MCF 10A (cell line): Measurements from ENCODE around the gene VPS37C. TPM values are rescaled to one million over a fixed set of nuclear protein-coding genes. Genes with fewer than 3 reads are reported as not detected.

ENCODE experiments used
- BruUV-seq: library from RNA; stranded (reverse); fragments of 400-500 nt; replicated peaks from 2 replicates; lab custom pipeline; 2021; lab: Mats Ljungman, UMichigan
- CTCF ChIA-PET: fragments of 300-600 bp; sonication (Branson Sonifier 250); formaldehyde crosslinking; extraction: SDS; loops from one replicate; lab custom pipeline; 2021; ENCODE audit warnings: antibody characterized with exemption, inconsistent platforms; lab: Yijun Ruan, JAX
- POLR2A ChIA-PET: fragments of 300-600, 350-650 bp; sonication (Branson Sonifier 250); formaldehyde crosslinking; extraction: SDS; loops from one replicate; lab custom pipeline; 2020; ENCODE audit warnings: antibody characterized with exemption, inconsistent platforms; lab: Yijun Ruan, JAX
- DNase-seq: peaks from one replicate; pipeline ENCODE4 v3.0.0-alpha.2; 2018; ENCODE audit not compliant: unreplicated experiment
- H3K27ac Mint-ChIP-seq: one replicate; pipeline ENCODE4 v1.8.0; 2022; ENCODE audit warnings: mild to moderate bottlenecking, low read depth, mixed read lengths; ENCODE audit not compliant: unreplicated experiment
- H3K27me3 Mint-ChIP-seq: one replicate; pipeline ENCODE4 v1.8.0; 2022; ENCODE audit warnings: mixed read lengths; ENCODE audit not compliant: insufficient read depth, unreplicated experiment
- H3K36me3 Mint-ChIP-seq: one replicate; pipeline ENCODE4 v1.8.0; 2022; ENCODE audit warnings: mild to moderate bottlenecking, moderate library complexity, mixed read lengths; ENCODE audit not compliant: insufficient read depth, unreplicated experiment
- H3K4me1 Mint-ChIP-seq: one replicate; pipeline ENCODE4 v1.8.0; 2022; ENCODE audit warnings: mixed read lengths; ENCODE audit not compliant: insufficient read depth, unreplicated experiment
- H3K4me3 Mint-ChIP-seq: one replicate; pipeline ENCODE4 v1.8.0; 2022; ENCODE audit warnings: mild to moderate bottlenecking, moderate library complexity, mixed read lengths; ENCODE audit not compliant: unreplicated experiment
- H3K9me3 Mint-ChIP-seq: one replicate; pipeline ENCODE4 v1.8.0; 2022; ENCODE audit warnings: mixed read lengths; ENCODE audit not compliant: unreplicated experiment
- intact Hi-C: fragments of 100-400 bp; cut with micrococcal nuclease; formaldehyde crosslinking; loops from 2 replicates; pipeline ENCODE4 v1.14.1; 2022
- total RNA-seq: library from RNA; stranded (reverse); gene quantifications from 2 replicates; pipeline ENCODE4 v1.2.3, GENCODE V29; 2022
- TF ChIP-seq, protein P1 (sequence below): fragments of 200-600 bp; IDR thresholded peaks from one replicate; pipeline ENCODE4 v1.8.0; 2022; ENCODE audit warnings: antibody characterized with exemption, mild to moderate bottlenecking; ENCODE audit not compliant: unreplicated experiment

Gene VPS37C
- total RNA-seq, 1 experiment from 2014 or later: 23.3 TPM

DNA sequence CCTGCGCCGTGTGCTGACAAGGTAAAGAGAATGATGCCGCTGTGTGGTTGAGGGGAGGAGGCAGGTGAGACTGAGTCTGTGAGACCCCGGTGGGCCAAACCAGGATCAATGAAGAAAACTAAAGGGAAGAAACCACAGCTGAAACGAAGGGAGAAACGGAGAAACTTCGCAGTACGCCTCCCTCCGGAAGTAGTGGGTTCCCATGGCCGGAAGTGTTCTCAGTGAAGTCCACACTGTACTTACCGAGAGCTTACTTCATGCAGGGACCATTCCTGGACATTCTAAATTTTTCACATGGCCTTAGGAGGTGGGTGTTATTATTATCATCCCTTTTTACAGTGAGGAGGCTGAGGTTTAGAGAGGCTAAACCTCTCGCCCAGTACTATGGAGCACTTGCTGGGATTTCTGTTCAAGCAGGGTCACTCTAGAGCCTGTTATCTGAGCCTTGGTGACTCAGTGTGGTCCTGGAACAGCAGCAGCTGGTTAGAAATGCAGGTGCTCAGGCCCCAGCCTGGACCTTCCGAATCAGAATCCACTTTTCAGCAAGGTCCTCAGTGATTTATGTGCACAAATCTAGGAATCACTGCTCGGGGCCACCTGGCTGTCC is 41.0 kb downstream of the VPS37C start:
- POLR2A ChIA-PET: interaction anchor here (0.7 kb wide), 1 partner anchor 189 kb away, joined by 3 read pairs; no protein-coding TSS in a partner anchor
- H3K27me3 Mint-ChIP-seq: no peaks in the 10 kb centered on the region
- no peaks in the 10 kb centered on the region for H3K36me3 Mint-ChIP-seq
- DNase-seq: no peak
- no peak overlapping the region for H3K4me3 Mint-ChIP-seq
- intact Hi-C loops: no loop called here
- H3K27ac Mint-ChIP-seq: no peak overlapping the region
- BruUV-seq: no TSS peak
- peaks cover 5% of the 10 kb centered on the region for H3K4me1 Mint-ChIP-seq
- no peaks in the 10 kb centered on the region for H3K9me3 Mint-ChIP-seq
- TF ChIP-seq, protein P1, sequence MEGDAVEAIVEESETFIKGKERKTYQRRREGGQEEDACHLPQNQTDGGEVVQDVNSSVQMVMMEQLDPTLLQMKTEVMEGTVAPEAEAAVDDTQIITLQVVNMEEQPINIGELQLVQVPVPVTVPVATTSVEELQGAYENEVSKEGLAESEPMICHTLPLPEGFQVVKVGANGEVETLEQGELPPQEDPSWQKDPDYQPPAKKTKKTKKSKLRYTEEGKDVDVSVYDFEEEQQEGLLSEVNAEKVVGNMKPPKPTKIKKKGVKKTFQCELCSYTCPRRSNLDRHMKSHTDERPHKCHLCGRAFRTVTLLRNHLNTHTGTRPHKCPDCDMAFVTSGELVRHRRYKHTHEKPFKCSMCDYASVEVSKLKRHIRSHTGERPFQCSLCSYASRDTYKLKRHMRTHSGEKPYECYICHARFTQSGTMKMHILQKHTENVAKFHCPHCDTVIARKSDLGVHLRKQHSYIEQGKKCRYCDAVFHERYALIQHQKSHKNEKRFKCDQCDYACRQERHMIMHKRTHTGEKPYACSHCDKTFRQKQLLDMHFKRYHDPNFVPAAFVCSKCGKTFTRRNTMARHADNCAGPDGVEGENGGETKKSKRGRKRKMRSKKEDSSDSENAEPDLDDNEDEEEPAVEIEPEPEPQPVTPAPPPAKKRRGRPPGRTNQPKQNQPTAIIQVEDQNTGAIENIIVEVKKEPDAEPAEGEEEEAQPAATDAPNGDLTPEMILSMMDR: no peak
- CTCF ChIA-PET: interaction anchor here (0.6 to 1.4 kb wide), 5 partner anchors 9 to 67 kb away, joined by 3 to 4 read pairs (median 4); no protein-coding TSS in a partner anchor

DNA sequence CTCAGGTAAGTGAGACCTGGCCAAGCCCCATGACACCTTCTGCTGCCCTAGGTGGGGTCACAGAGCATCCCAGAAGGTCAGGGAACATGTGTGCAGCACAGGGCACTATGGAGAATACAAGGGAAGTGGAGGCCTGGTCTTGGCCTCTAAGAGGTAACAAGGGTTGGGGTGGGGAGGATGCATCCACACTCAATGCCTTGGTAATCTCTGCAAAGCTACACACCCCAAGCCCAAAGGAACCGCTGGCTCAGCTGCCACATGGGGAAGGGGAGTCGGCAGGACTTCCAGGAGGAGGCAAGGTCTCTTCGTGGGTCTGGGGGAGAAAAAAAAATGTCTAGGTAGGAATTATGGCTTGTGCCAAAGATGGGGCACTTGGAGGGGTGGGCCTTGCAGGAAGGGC is 41.7 kb downstream of the VPS37C start:
- CTCF ChIA-PET: interaction anchor here (0.9 to 1.4 kb wide), 2 partner anchors 11 to 68 kb away, joined by 3 to 5 read pairs; no protein-coding TSS in a partner anchor
- H3K27me3 Mint-ChIP-seq: no peaks in the 10 kb centered on the region
- TF ChIP-seq, protein P1: no peak
- intact Hi-C loops: no loop called here
- DNase-seq: no peak
- H3K4me3 Mint-ChIP-seq: no peak overlapping the region
- no TSS peak for BruUV-seq
- H3K4me1 Mint-ChIP-seq: peaks cover 3% of the 10 kb centered on the region
- H3K9me3 Mint-ChIP-seq: no peaks in the 10 kb centered on the region
- no peak overlapping the region for H3K27ac Mint-ChIP-seq
- POLR2A ChIA-PET: no interaction called here
- no peaks in the 10 kb centered on the region for H3K36me3 Mint-ChIP-seq

DNA sequence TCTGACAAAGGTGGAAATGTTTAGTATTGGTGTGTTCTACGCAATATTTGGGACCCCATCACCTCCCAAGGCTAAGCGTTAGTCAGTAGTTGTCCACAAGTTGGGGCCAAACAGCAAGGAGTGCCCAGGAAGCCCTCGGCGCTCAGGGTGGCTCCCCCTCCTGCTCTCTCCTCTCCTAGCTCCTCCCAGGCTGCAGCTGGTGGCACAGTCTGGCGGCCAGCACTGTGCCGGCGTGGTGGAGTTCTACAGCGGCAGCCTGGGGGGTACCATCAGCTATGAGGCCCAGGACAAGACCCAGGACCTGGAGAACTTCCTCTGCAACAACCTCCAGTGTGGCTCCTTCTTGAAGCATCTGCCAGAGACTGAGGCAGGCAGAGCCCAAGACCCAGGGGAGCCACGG is 42.2 kb downstream of the VPS37C start:
- Mint-ChIP-seq H3K27ac (no peak overlapping the region), H3K4me1 (no peaks in the 10 kb centered on the region), H3K9me3 (no peaks in the 10 kb centered on the region), H3K36me3 (no peaks in the 10 kb centered on the region), H3K27me3 (no peaks in the 10 kb centered on the region), H3K4me3 (no peak overlapping the region)
- no peak for DNase-seq
- BruUV-seq: no TSS peak
- ChIA-PET CTCF (interaction anchor here (0.9 to 1.4 kb wide), 2 partner anchors 11 to 69 kb away, joined by 3 to 5 read pairs; no protein-coding TSS in a partner anchor), POLR2A (no interaction called here)
- TF ChIP-seq, protein P1: no peak
- intact Hi-C loops: no loop called here

DNA sequence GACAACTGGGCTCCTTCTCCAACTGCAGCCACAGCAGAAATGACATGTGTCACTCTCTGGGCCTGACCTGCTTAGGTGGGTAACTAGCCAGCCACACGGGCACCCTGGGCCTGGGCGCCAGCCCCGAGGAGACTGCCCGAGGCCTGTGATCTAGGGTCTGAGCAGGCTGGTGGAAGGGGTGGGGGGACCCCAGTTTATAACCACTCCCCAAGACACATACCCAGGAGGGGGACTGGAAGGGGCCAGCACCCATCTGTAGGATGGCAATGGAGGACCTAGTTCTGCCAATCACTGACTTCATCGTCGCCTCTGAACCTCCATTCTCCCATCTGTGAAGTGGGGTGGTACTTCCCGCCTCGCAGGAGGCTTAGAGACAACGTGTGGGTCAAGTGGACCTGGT is 42.8 kb downstream of the VPS37C start:
- Mint-ChIP-seq H3K27ac (no peak overlapping the region), H3K4me1 (no peaks in the 10 kb centered on the region), H3K9me3 (no peaks in the 10 kb centered on the region), H3K4me3 (no peak overlapping the region), H3K27me3 (no peaks in the 10 kb centered on the region), H3K36me3 (no peaks in the 10 kb centered on the region)
- ChIA-PET CTCF (interaction anchor here (0.7 to 1.7 kb wide), 2 partner anchors 11 to 127 kb away, joined by 3 to 5 read pairs; no protein-coding TSS in a partner anchor), POLR2A (no interaction called here)
- DNase-seq: no peak
- TF ChIP-seq, protein P1: no peak
- intact Hi-C loops: no loop called here
- BruUV-seq: no TSS peak
